ENCODE results near the gene NHLH1. TPM values are rescaled to one million over a fixed set of nuclear protein-coding genes. Genes with fewer than 3 reads are reported as not detected.
A peak's percentile ranks its signal among the peaks of the same experiment; 100 is the strongest.

The NHLH1 gene
- total RNA-seq, 1 donor from 2014 or later = 0.71 TPM

DNA sequence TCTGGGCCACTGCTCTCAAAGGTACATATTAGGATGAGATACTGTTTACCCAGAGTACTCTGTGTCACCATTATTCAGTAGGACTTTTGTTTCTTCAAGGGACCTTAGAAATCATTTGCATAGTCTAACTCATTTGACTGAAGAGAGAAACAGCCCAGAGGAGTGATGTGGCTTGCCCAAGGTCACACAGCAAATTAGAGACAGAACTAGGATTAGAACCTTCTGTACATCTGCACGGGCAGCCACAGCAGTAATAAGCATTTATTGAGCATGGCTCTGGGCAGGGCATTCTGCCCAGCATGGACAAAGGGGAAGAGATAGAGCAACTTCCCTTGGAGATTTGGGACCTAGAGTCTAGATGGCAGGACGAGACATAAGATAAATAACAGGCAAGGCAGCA is 5.7 kb upstream of the NHLH1 start:
- ATAC-seq (ENCODE audit: low read depth) (no peak), DNase-seq (no peak)
- ChIA-PET POLR2A (no interaction called here), CTCF (interaction anchor here (0.8 kb wide), 1 partner anchor 16 kb away, joined by 3 read pairs; no protein-coding TSS in a partner anchor)
- Mint-ChIP-seq H3K27ac (no peak overlapping the region), H3K36me3 (ENCODE audit: low read depth) (peaks cover 49% of the 10 kb centered on the region), H3K4me3 (no peak overlapping the region), H3K27me3 (no peaks in the 10 kb centered on the region), H3K9me3 (no peaks in the 10 kb centered on the region), H3K4me1 (no peaks in the 10 kb centered on the region)
- intact Hi-C loops (cut with micrococcal nuclease) = no loop called here
- TF ChIP-seq, protein P1, sequence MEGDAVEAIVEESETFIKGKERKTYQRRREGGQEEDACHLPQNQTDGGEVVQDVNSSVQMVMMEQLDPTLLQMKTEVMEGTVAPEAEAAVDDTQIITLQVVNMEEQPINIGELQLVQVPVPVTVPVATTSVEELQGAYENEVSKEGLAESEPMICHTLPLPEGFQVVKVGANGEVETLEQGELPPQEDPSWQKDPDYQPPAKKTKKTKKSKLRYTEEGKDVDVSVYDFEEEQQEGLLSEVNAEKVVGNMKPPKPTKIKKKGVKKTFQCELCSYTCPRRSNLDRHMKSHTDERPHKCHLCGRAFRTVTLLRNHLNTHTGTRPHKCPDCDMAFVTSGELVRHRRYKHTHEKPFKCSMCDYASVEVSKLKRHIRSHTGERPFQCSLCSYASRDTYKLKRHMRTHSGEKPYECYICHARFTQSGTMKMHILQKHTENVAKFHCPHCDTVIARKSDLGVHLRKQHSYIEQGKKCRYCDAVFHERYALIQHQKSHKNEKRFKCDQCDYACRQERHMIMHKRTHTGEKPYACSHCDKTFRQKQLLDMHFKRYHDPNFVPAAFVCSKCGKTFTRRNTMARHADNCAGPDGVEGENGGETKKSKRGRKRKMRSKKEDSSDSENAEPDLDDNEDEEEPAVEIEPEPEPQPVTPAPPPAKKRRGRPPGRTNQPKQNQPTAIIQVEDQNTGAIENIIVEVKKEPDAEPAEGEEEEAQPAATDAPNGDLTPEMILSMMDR (IDR thresholded peaks at IDR 0.05) = no peak

DNA sequence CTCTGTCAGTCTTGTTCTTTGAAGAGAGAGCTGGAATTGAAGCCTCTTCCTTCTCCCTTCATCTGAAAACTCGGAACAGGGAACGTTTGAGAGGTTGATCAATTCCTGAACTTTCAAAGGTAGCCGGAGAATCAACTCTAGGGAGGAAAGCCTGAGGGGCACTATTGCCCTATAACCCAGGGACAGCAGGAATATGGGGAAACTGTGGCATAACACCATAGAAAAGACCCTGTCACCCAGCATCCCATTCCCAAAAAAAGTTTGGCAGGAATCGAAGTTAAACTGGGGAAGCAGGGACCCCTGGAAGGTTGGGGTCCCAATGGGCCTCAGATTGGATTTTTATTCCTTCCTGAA is 5.1 kb upstream of the NHLH1 start:
- Mint-ChIP-seq H3K36me3 (ENCODE audit: low read depth) (peaks cover 43% of the 10 kb centered on the region), H3K4me1 (no peaks in the 10 kb centered on the region), H3K9me3 (no peaks in the 10 kb centered on the region), H3K27me3 (no peaks in the 10 kb centered on the region), H3K4me3 (no peak overlapping the region), H3K27ac (no peak overlapping the region)
- DNase-seq (no peak), ATAC-seq (ENCODE audit: low read depth) (no peak)
- ChIA-PET POLR2A (no interaction called here), CTCF (interaction anchor here (1.3 kb wide), 1 partner anchor 15 kb away, joined by 7 read pairs; no protein-coding TSS in a partner anchor)
- intact Hi-C loops (cut with micrococcal nuclease) = no loop called here
- TF ChIP-seq, protein P1 (IDR thresholded peaks at IDR 0.05) = no peak

DNA sequence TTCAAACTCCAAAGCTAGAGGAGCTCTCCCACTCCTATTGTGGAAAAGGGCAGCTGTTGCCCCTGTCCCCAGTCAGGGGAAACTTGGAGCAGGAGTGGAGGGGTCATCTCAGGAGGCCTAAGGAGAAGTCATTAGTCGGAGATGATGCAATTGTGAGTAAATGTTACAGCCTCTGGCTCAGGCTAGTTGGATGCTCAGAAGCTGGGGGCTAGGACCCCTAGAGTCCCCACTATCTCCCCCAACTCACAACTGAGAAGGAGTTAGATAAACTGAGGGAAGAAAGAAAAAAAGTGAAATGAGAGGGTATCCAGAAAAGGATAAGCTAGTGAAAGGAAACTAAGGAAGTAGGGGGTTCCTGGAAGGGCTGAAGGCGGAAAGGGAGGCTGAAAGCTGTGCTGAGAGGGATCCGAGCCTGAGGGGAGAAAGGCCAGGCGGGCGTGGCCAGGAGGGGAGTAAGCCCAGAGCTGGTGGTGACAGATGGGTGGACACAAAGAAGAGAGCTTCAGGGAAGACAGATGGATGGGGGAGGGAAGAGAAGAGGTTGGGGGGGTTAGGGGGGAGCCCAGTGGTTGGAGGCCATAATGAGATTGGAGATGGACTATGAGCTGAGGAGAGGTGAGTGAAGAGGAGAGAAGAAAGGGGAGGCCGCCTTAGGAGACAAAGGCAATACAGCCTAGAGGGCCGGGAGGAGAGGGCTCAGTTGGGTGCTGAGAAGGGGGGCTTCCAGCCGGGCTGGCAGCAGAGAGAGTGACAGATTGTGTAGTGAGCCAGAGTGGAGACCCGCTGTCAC is 4.5 kb upstream of the NHLH1 start:
- CTCF ChIA-PET = interaction anchor here (1.3 kb wide), 1 partner anchor 14 kb away, joined by 7 read pairs; no protein-coding TSS in a partner anchor
- Mint-ChIP-seq H3K4me3 (no peak overlapping the region), H3K36me3 (ENCODE audit: low read depth) (peaks cover 38% of the 10 kb centered on the region), H3K27ac (no peak overlapping the region), H3K4me1 (no peaks in the 10 kb centered on the region), H3K27me3 (no peaks in the 10 kb centered on the region), H3K9me3 (no peaks in the 10 kb centered on the region)
- intact Hi-C loops (cut with micrococcal nuclease) = no loop called here
- no peak for DNase-seq
- no peak for ATAC-seq (ENCODE audit: low read depth)
- POLR2A ChIA-PET = interaction anchor here (0.6 kb wide), 2 partner anchors 45 to 86 kb away, joined by 3 to 4 read pairs; no protein-coding TSS in a partner anchor
- TF ChIP-seq, protein P1 (IDR thresholded peaks at IDR 0.05) = no peak

DNA sequence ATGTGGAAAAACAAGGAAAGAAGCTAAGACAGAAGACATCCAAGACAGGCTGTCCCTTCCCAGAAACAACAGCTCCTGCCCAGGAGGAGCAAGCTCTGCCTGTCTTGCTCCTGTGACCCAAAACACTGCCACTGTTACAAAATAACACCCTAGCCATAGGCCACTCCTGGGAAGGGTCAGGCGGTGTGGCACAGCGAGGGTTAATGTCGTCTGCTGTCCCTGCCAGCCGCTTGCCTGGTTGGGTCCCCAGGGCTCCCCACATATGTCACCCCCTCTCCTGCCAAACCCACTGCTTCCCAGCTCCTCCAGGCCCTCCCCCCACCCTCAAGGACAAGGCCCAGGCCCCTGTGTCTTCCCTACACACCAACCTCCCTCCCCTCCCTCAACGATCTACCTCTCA is 3.9 kb upstream of the NHLH1 start:
- Mint-ChIP-seq H3K27me3 (no peaks in the 10 kb centered on the region), H3K36me3 (ENCODE audit: low read depth) (peaks cover 32% of the 10 kb centered on the region), H3K9me3 (no peaks in the 10 kb centered on the region), H3K27ac (peak overlapping the region; percentile 30), H3K4me3 (no peak overlapping the region), H3K4me1 (no peaks in the 10 kb centered on the region)
- DNase-seq (no peak), ATAC-seq (ENCODE audit: low read depth) (no peak)
- CTCF ChIA-PET = interaction anchor here (0.6 to 1.3 kb wide), 2 partner anchors 13 to 30 kb away, joined by 3 to 7 read pairs; no protein-coding TSS in a partner anchor
- POLR2A ChIA-PET = interaction anchor here (0.6 kb wide), 1 partner anchor 44 kb away, joined by 3 read pairs; no protein-coding TSS in a partner anchor
- TF ChIP-seq, protein P1 (IDR thresholded peaks at IDR 0.05) = no peak
- intact Hi-C loops (cut with micrococcal nuclease) = no loop called here

DNA sequence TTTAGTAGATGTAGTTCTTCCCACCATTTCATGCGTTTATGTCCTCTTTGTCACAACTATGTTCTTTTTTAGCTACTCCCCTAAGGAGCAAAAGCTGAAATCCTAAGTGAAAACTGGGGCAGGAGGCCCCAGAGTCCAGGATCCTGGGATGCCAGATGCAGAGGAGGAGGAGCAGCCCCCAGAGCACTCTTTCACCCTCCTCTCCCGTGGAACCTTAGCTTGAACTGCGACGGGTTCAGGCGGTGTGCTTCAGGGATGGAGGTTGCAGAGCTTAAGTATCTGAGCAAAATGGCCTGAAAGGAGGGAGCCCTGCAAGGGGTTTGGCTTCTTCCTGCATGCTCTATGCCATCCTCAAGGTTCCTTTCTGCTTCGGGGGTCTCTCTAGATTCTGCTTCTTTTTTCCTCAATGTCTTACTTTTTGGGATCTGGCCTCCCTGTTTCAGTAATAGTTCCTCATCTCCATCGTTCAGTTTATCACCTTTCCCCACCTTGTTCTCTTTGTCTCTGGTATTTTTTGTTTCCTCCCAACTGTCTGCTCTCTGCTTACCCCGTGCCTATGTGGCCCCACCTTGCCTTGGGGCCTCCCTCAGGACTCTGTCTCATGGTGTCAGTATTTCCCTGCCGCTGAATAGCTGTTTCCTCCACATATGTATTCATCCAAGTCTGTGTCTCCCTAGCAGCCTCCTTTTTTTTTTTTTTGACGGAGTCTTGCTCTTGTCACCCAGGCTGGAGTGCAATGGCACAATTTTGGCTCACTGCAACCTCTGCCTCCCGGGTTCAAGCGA is 2.7 kb upstream of the NHLH1 start:
- Mint-ChIP-seq H3K27me3 (no peaks in the 10 kb centered on the region), H3K36me3 (ENCODE audit: low read depth) (peaks cover 22% of the 10 kb centered on the region), H3K4me1 (no peaks in the 10 kb centered on the region), H3K9me3 (no peaks in the 10 kb centered on the region), H3K27ac (no peak overlapping the region), H3K4me3 (no peak overlapping the region)
- intact Hi-C loops (cut with micrococcal nuclease) = no loop called here
- TF ChIP-seq, protein P1 (IDR thresholded peaks at IDR 0.05) = no peak
- DNase-seq (no peak), ATAC-seq (ENCODE audit: low read depth) (no peak)
- ChIA-PET POLR2A (interaction anchor here (0.7 kb wide), 1 partner anchor 156 kb away, joined by 4 read pairs; no protein-coding TSS in a partner anchor), CTCF (interaction anchor here (0.9 to 1.3 kb wide), 2 partner anchors 13 to 59 kb away, joined by 3 read pairs; no protein-coding TSS in a partner anchor)

Measured in activated B cell treated with CpG ODN at 0.5 μM for 24 hours (primary cell).